Mesothelial cell of epicardium (in vitro differentiated cells): ENCODE results near the gene ANLN. TPM values are rescaled to one million over a fixed set of nuclear protein-coding genes. Genes with fewer than 3 reads are reported as not detected.
"Not testable (repeated sequence)": the region's sequence is repeated elsewhere in the genome, so short reads cannot be mapped to it uniquely, and the experiment has no call there.

ENCODE experiments used
- DNase-seq, 2 experiments: peaks; one replicate each; pipeline ENCODE4 v3.0.0; 2021; ENCODE audit warnings: low spot score in 2 of 2; ENCODE audit not compliant: unreplicated experiment in 2 of 2
- H3K27ac Mint-ChIP-seq: 2 replicates; pipeline ENCODE4 v1.8.0; 2021; ENCODE audit warnings: mixed read lengths
- H3K27me3 Mint-ChIP-seq: 2 replicates; pipeline ENCODE4 v1.8.0; 2021; ENCODE audit warnings: low read depth, mixed read lengths
- H3K36me3 Mint-ChIP-seq: 2 replicates; pipeline ENCODE4 v1.8.0; 2021; ENCODE audit warnings: mixed read lengths
- H3K4me1 Mint-ChIP-seq: 2 replicates; pipeline ENCODE4 v1.8.0; 2021; ENCODE audit warnings: mixed read lengths
- H3K4me3 Mint-ChIP-seq: 2 replicates; pipeline ENCODE4 v1.8.0; 2021; ENCODE audit warnings: mild to moderate bottlenecking, moderate library complexity, mixed read lengths
- H3K9me3 Mint-ChIP-seq: 2 replicates; pipeline ENCODE4 v1.8.0; 2021; ENCODE audit warnings: mixed read lengths
- CTCF ChIP-seq: fragments of 200-600 bp; sonication (generic); IDR thresholded peaks from one replicate; pipeline ENCODE4 v1.5.0; 2021; ENCODE audit warnings: antibody characterized with exemption; ENCODE audit not compliant: unreplicated experiment
- total RNA-seq: library from RNA; stranded (reverse); gene quantifications from 3 replicates; pipeline ENCODE4 v1.2.1, GENCODE V29; 2021

Gene ANLN
- total RNA-seq, 1 donor from 2014 or later = 31.2 TPM

- H3K36me3 Mint-ChIP-seq = peaks cover 17% of the 10 kb centered on the region
- DNase-seq = no peak
- peaks cover 27% of the 10 kb centered on the region for H3K4me1 Mint-ChIP-seq
- no peak overlapping the region for H3K4me3 Mint-ChIP-seq
- TF ChIP-seq CTCF = no peak
- H3K27ac Mint-ChIP-seq = no peak overlapping the region
- no peaks in the 10 kb centered on the region for H3K27me3 Mint-ChIP-seq
- peaks cover 34% of the 10 kb centered on the region for H3K9me3 Mint-ChIP-seq
These were observed 101.7 kb downstream of the ANLN start for GRCh38 chr7:36491317-36491716.

- no peak for DNase-seq
- Mint-ChIP-seq H3K9me3 (peaks cover 28% of the 10 kb centered on the region), H3K4me1 (peaks cover 10% of the 10 kb centered on the region), H3K4me3 (no peak overlapping the region), H3K27me3 (no peaks in the 10 kb centered on the region), H3K36me3 (peaks cover 11% of the 10 kb centered on the region), H3K27ac (no peak overlapping the region)
- TF ChIP-seq CTCF = no peak
These were observed 106.9 kb downstream of the ANLN start for GRCh38 chr7:36496576-36496975.

GRCh38 chr7:36497176-36497575 is 107.5 kb downstream of the ANLN start:
- not testable (repeated sequence) for DNase-seq, H3K36me3 Mint-ChIP-seq, H3K27me3 Mint-ChIP-seq, H3K4me1 Mint-ChIP-seq, H3K4me3 Mint-ChIP-seq
- Mint-ChIP-seq H3K27ac (peak overlapping the region; percentile 62), H3K9me3 (peaks cover 23% of the 10 kb centered on the region)

GRCh38 chr7:36497775-36498174 is 108.1 kb downstream of the ANLN start:
- no peak for DNase-seq
- peaks cover 10% of the 10 kb centered on the region for H3K4me1 Mint-ChIP-seq
- H3K27ac Mint-ChIP-seq = no peak overlapping the region
- peaks cover 7% of the 10 kb centered on the region for H3K36me3 Mint-ChIP-seq
- peaks cover 23% of the 10 kb centered on the region for H3K9me3 Mint-ChIP-seq
- H3K27me3 Mint-ChIP-seq = no peaks in the 10 kb centered on the region
- TF ChIP-seq CTCF = no peak
- no peak overlapping the region for H3K4me3 Mint-ChIP-seq

Other genes with a start within 250 kb of the ANLN start
- gene EEPD1, start 236.6 kb upstream of the ANLN start, total RNA-seq = 18.0 to 21.8 TPM (median 20.1 TPM) in 3 replicates